GM21515 (cell line): Measurements from ENCODE around the gene EPG5.
"Not testable (repeated sequence)": the region's sequence is repeated elsewhere in the genome, so short reads cannot be mapped to it uniquely, and the experiment has no call there.

ENCODE experiments used
- ATAC-seq: cut with Tn5 transposase; IDR thresholded peaks from one replicate; pipeline ENCODE4 v1.9.1; 2021; ENCODE audit not compliant: unreplicated experiment

The EPG5 gene

GRCh38 chr18:45967007-45967706, at the start of gene EPG5:
EPG5 (minus strand) TSS chr18:45967329; CDS start chr18:45967239, 90 bp downstream.
- peak; percentile 94 for ATAC-seq

- ATAC-seq, result peak; percentile 46
Measured at GRCh38 chr18:46013484-46014189, 46.5 kb upstream of the EPG5 start.

GRCh38 chr18:46010676-46011075, 43.5 kb upstream of the EPG5 start:
- ATAC-seq, result no peak

- ATAC-seq, result no peak
Measured at GRCh38 chr18:46010050-46010449, 42.9 kb upstream of the EPG5 start.

- ATAC-seq, result no peak
Measured at GRCh38 chr18:46009125-46009840, 42.2 kb upstream of the EPG5 start.

- no peak for ATAC-seq
Measured at GRCh38 chr18:46008531-46008930, 41.4 kb upstream of the EPG5 start.

GRCh38 chr18:46007165-46007564, 40.0 kb upstream of the EPG5 start:
- no peak for ATAC-seq

- ATAC-seq, result no peak
Measured at GRCh38 chr18:46002934-46003333, 35.8 kb upstream of the EPG5 start.

- no peak for ATAC-seq
Measured at GRCh38 chr18:46001892-46002291, 34.8 kb upstream of the EPG5 start.

- ATAC-seq, result no peak
Measured at GRCh38 chr18:46001074-46001473, 33.9 kb upstream of the EPG5 start.

- no peak for ATAC-seq
Measured at GRCh38 chr18:45999536-45999935, 32.4 kb upstream of the EPG5 start.

GRCh38 chr18:45998244-45998643, 31.1 kb upstream of the EPG5 start:
- no peak for ATAC-seq

- ATAC-seq, result no peak
Measured at GRCh38 chr18:45997700-45998151, 30.6 kb upstream of the EPG5 start.

- no peak for ATAC-seq
Measured at GRCh38 chr18:45995461-45995860, 28.3 kb upstream of the EPG5 start.

- ATAC-seq, result no peak
Measured at GRCh38 chr18:45993438-45993837, 26.3 kb upstream of the EPG5 start.

GRCh38 chr18:45992527-45992926, 25.4 kb upstream of the EPG5 start:
- not testable (repeated sequence) for ATAC-seq

- ATAC-seq, result no peak
Measured at GRCh38 chr18:45991788-45992187, 24.7 kb upstream of the EPG5 start.

GRCh38 chr18:45984546-45985235, 17.6 kb upstream of the EPG5 start:
- ATAC-seq, result no peak

GRCh38 chr18:45981821-45982220, 14.7 kb upstream of the EPG5 start:
- ATAC-seq, result no peak

- no peak for ATAC-seq
Measured at GRCh38 chr18:45980229-45980628, 13.1 kb upstream of the EPG5 start.

GRCh38 chr18:45978084-45978483, 11.0 kb upstream of the EPG5 start:
- ATAC-seq, result no peak
